ENCODE data around the gene TTF2.
"Not testable (repeated sequence)": the region's sequence is repeated elsewhere in the genome, so short reads cannot be mapped to it uniquely, and the experiment has no call there.

GRCh38 chr1:117119144-117119543 lies 59.0 kb downstream of the TTF2 start:
- TF ChIP-seq EZH2 (IDR thresholded peaks at IDR 0.05; ENCODE audit: low read depth, unreplicated experiment); CTCF (conservative IDR thresholded peaks at IDR 0.05; ENCODE audit: low read depth in 2 of 2); CREB1 (CRISPR knock-in tag; IDR thresholded peaks at IDR 0.05; ENCODE audit: low read depth); POLR2AphosphoS5 (IDR thresholded peaks at IDR 0.05; ENCODE audit: low read depth); JUNB (IDR thresholded peaks at IDR 0.05; ENCODE audit: unreplicated experiment); ZNF331 (CRISPR knock-in tag; IDR thresholded peaks at IDR 0.05; ENCODE audit: low read depth); EZH2phosphoT487 (IDR thresholded peaks at IDR 0.05; ENCODE audit: unreplicated experiment); ETS1 (IDR thresholded peaks at IDR 0.05); NANOG (IDR thresholded peaks at IDR 0.05; ENCODE audit: borderline replicate concordance); REST (IDR thresholded peaks at IDR 0.05; ENCODE audit: unreplicated experiment): not testable (repeated sequence)
